ENCODE measurements around the gene ALDH1L1.

The ALDH1L1 gene

GRCh38 chr3:126134219-126134975, 46.0 kb downstream of the ALDH1L1 start:
- DNase-seq (ENCODE audit: low read depth) = peak; percentile 64

GRCh38 chr3:126133606-126134005, 46.8 kb downstream of the ALDH1L1 start:
- DNase-seq (ENCODE audit: low read depth) = no peak

GRCh38 chr3:126132751-126133511, 47.5 kb downstream of the ALDH1L1 start:
- DNase-seq (ENCODE audit: low read depth) = peak; percentile 49

- DNase-seq (ENCODE audit: low read depth) = no peak
Observed at GRCh38 chr3:126131881-126132750, 48.3 kb downstream of the ALDH1L1 start.

GRCh38 chr3:126130981-126131745, 49.2 kb downstream of the ALDH1L1 start:
- no peak for DNase-seq (ENCODE audit: low read depth)

GRCh38 chr3:126130081-126130855, 50.1 kb downstream of the ALDH1L1 start:
- no peak for DNase-seq (ENCODE audit: low read depth)

- peak; percentile 72 for DNase-seq (ENCODE audit: low read depth)
Observed at GRCh38 chr3:126129398-126129891, 50.9 kb downstream of the ALDH1L1 start.

- no peak for DNase-seq (ENCODE audit: low read depth)
Observed at GRCh38 chr3:126128504-126129397, 51.6 kb downstream of the ALDH1L1 start.

GRCh38 chr3:126127904-126128303, 52.5 kb downstream of the ALDH1L1 start:
- DNase-seq (ENCODE audit: low read depth) = no peak

- no peak for DNase-seq (ENCODE audit: low read depth)
Observed at GRCh38 chr3:126127452-126127851, 52.9 kb downstream of the ALDH1L1 start.

- DNase-seq (ENCODE audit: low read depth) = no peak
Observed at GRCh38 chr3:126126811-126127431, 53.5 kb downstream of the ALDH1L1 start.

GRCh38 chr3:126126286-126126685, 54.1 kb downstream of the ALDH1L1 start:
- DNase-seq (ENCODE audit: low read depth) = no peak

- DNase-seq (ENCODE audit: low read depth) = no peak
Observed at GRCh38 chr3:126125781-126126251, 54.6 kb downstream of the ALDH1L1 start.

GRCh38 chr3:126125341-126125740, 55.0 kb downstream of the ALDH1L1 start:
- no peak for DNase-seq (ENCODE audit: low read depth)

- no peak for DNase-seq (ENCODE audit: low read depth)
Observed at GRCh38 chr3:126124896-126125295, 55.5 kb downstream of the ALDH1L1 start.

GRCh38 chr3:126124148-126124868, 56.1 kb downstream of the ALDH1L1 start:
- no peak for DNase-seq (ENCODE audit: low read depth)

- no peak for DNase-seq (ENCODE audit: low read depth)
Observed at GRCh38 chr3:126121632-126122031, 58.8 kb downstream of the ALDH1L1 start.

GRCh38 chr3:126121074-126121473, 59.3 kb downstream of the ALDH1L1 start:
- DNase-seq (ENCODE audit: low read depth) = no peak

Measured in ELR (cell line).